HEK293 (cell line): Measurements from ENCODE around the gene KCNJ1.

ENCODE experiments used
- ELK4 ChIP-seq: IDR thresholded peaks from 2 replicates; pipeline ENCODE4 v1.6.1; 2011; ENCODE audit warnings: mild to moderate bottlenecking, low read depth, low read length, borderline replicate concordance
- GLI2 ChIP-seq: fragments of 450-650 bp; formaldehyde crosslinking; IDR thresholded peaks from 2 replicates; pipeline ENCODE4; 2017; ENCODE audit warnings: missing biosample characterization, missing genetic modification characterization, low read depth, borderline replicate concordance
- GLI4 ChIP-seq: fragments of 450-650 bp; formaldehyde crosslinking; IDR thresholded peaks from 2 replicates; pipeline ENCODE4 v1.5.1; 2016; ENCODE audit warnings: missing biosample characterization, missing genetic modification characterization
- IKZF3 ChIP-seq: fragments of 450-650 bp; IDR thresholded peaks from 2 replicates; pipeline ENCODE4 v1.5.0; 2018; ENCODE audit warnings: missing biosample characterization, mild to moderate bottlenecking, missing genetic modification characterization, moderate library complexity
- MEIS1 ChIP-seq: sonication (generic); formaldehyde crosslinking; IDR thresholded peaks from 2 replicates; pipeline ENCODE4 v1.8.1; 2022; ENCODE audit warnings: missing genetic modification reagents, mild to moderate bottlenecking, borderline replicate concordance
- PBX3 ChIP-seq: sonication (generic); formaldehyde crosslinking; IDR thresholded peaks from 2 replicates; pipeline ENCODE4 v1.8.1; 2022; ENCODE audit warnings: mild to moderate bottlenecking, moderate library complexity, missing genetic modification reagents
- RBAK ChIP-seq: fragments of 450-650 bp; formaldehyde crosslinking; IDR thresholded peaks from 2 replicates; pipeline ENCODE4 v1.5.1; 2016; ENCODE audit warnings: missing biosample characterization, missing genetic modification characterization
- ZBTB17 ChIP-seq: fragments of 450-650 bp; formaldehyde crosslinking; IDR thresholded peaks from 2 replicates; pipeline ENCODE4 v1.5.1; 2016; ENCODE audit warnings: missing biosample characterization, missing genetic modification characterization
- ZNF10 ChIP-seq: fragments of 450-650 bp; formaldehyde crosslinking; IDR thresholded peaks from 2 replicates; pipeline ENCODE4 v1.5.1; 2017; ENCODE audit warnings: missing biosample characterization, missing genetic modification characterization
- ZNF114 ChIP-seq: fragments of 450-650 bp; formaldehyde crosslinking; IDR thresholded peaks from 2 replicates; pipeline ENCODE4 v1.5.0; 2017; ENCODE audit warnings: missing biosample characterization, missing genetic modification characterization
- ZNF146 ChIP-seq: fragments of 450-650 bp; formaldehyde crosslinking; IDR thresholded peaks from 2 replicates; pipeline ENCODE4 v1.5.1; 2016; ENCODE audit warnings: missing biosample characterization, missing genetic modification characterization
- ZNF202 ChIP-seq: fragments of 450-650 bp; formaldehyde crosslinking; IDR thresholded peaks from 2 replicates; pipeline ENCODE4 v1.5.1; 2016; ENCODE audit warnings: missing biosample characterization, missing genetic modification characterization, borderline replicate concordance
- ZNF223 ChIP-seq: fragments of 450-650 bp; formaldehyde crosslinking; IDR thresholded peaks from 2 replicates; pipeline ENCODE4 v1.5.1; 2016; ENCODE audit warnings: missing biosample characterization, missing genetic modification characterization
- ZNF248 ChIP-seq: fragments of 450-650 bp; formaldehyde crosslinking; IDR thresholded peaks from 2 replicates; pipeline ENCODE4 v1.5.1; 2017; ENCODE audit warnings: missing biosample characterization, missing genetic modification characterization
- ZNF280C ChIP-seq: fragments of 450-650 bp; formaldehyde crosslinking; IDR thresholded peaks from 2 replicates; pipeline ENCODE4 v1.5.1; 2016; ENCODE audit warnings: missing biosample characterization, missing genetic modification characterization
- ZNF341 ChIP-seq: fragments of 450-650 bp; formaldehyde crosslinking; IDR thresholded peaks from 2 replicates; pipeline ENCODE4; 2016; ENCODE audit warnings: low read depth, missing biosample characterization, missing genetic modification characterization
- ZNF398 ChIP-seq: fragments of 450-650 bp; formaldehyde crosslinking; IDR thresholded peaks from 2 replicates; pipeline ENCODE4 v1.5.1; 2017; ENCODE audit warnings: missing biosample characterization, missing genetic modification characterization
- ZNF518A ChIP-seq: fragments of 450-650 bp; formaldehyde crosslinking; conservative IDR thresholded peaks from 2 replicates; pipeline ENCODE4 v1.5.1; 2016; ENCODE audit warnings: low read depth, missing biosample characterization, missing genetic modification characterization
- ZNF548 ChIP-seq: fragments of 450-650 bp; formaldehyde crosslinking; IDR thresholded peaks from 2 replicates; pipeline ENCODE4 v1.5.1; 2016; ENCODE audit warnings: missing biosample characterization, missing genetic modification characterization
- ZNF555 ChIP-seq: fragments of 450-650 bp; formaldehyde crosslinking; conservative IDR thresholded peaks from 2 replicates; pipeline ENCODE4 v1.5.1; 2017; ENCODE audit warnings: missing biosample characterization, mild to moderate bottlenecking, missing genetic modification characterization, inconsistent platforms
- ZNF561 ChIP-seq: fragments of 450-650 bp; IDR thresholded peaks from 2 replicates; pipeline ENCODE4 v1.5.1; 2018; ENCODE audit warnings: missing biosample characterization, missing genetic modification characterization, borderline replicate concordance
- ZNF624 ChIP-seq: fragments of 450-650 bp; formaldehyde crosslinking; IDR thresholded peaks from 2 replicates; pipeline ENCODE4 v1.5.1; 2017; ENCODE audit warnings: missing biosample characterization, missing genetic modification characterization
- ZNF629 ChIP-seq: fragments of 450-650 bp; formaldehyde crosslinking; IDR thresholded peaks from 2 replicates; pipeline ENCODE4 v1.5.1; 2017; ENCODE audit warnings: missing biosample characterization, missing genetic modification characterization
- ZNF654 ChIP-seq: fragments of 450-650 bp; formaldehyde crosslinking; IDR thresholded peaks from 2 replicates; pipeline ENCODE4 v1.5.1; 2016; ENCODE audit warnings: low read depth, missing biosample characterization, missing genetic modification characterization
- ZNF747 ChIP-seq: fragments of 450-650 bp; formaldehyde crosslinking; IDR thresholded peaks from 2 replicates; pipeline ENCODE4 v1.5.1; 2016; ENCODE audit warnings: missing biosample characterization, missing genetic modification characterization
- ZNF785 ChIP-seq: fragments of 450-650 bp; formaldehyde crosslinking; IDR thresholded peaks from 2 replicates; pipeline ENCODE4 v1.5.1; 2016; ENCODE audit warnings: missing biosample characterization, missing genetic modification characterization
- ZSCAN23 ChIP-seq: fragments of 450-650 bp; formaldehyde crosslinking; IDR thresholded peaks from 2 replicates; pipeline ENCODE4 v1.5.1; 2016; ENCODE audit warnings: missing biosample characterization, missing genetic modification characterization
- ZSCAN5A ChIP-seq: fragments of 450-650 bp; formaldehyde crosslinking; IDR thresholded peaks from 2 replicates; pipeline ENCODE4 v1.5.1; 2016; ENCODE audit warnings: missing biosample characterization, missing genetic modification characterization

KCNJ1 gene

GRCh38 chr11:128904656-128905344 lies 37.7 kb upstream of the KCNJ1 start (continued):
- TF ChIP-seq ZNF146 (tag by site-specific recombination): no peak
- no peak for TF ChIP-seq ZNF248 (tag by site-specific recombination)
- TF ChIP-seq ZNF785 (tag by site-specific recombination): no peak
- no peak for TF ChIP-seq ZSCAN23 (tag by site-specific recombination)
- no peak for TF ChIP-seq IKZF3 (tag by site-specific recombination)
- no peak for TF ChIP-seq GLI2 (tag by site-specific recombination)
- no peak for TF ChIP-seq ZNF654
- TF ChIP-seq ZNF114 (tag by site-specific recombination): no peak
- TF ChIP-seq MEIS1 (CRISPR knock-in tag): no peak
- TF ChIP-seq PBX3 (CRISPR knock-in tag): no peak
- no peak for TF ChIP-seq ZNF747
- peak; percentile 86 for TF ChIP-seq ZNF341 (tag by site-specific recombination)
- TF ChIP-seq ZNF398 (tag by site-specific recombination): no peak
- TF ChIP-seq GLI4 (tag by site-specific recombination): no peak
- TF ChIP-seq ZNF202 (tag by site-specific recombination): no peak
- no peak for TF ChIP-seq ZNF548 (tag by site-specific recombination)
- TF ChIP-seq ZNF629 (tag by site-specific recombination): no peak
- TF ChIP-seq ZNF518A (tag by site-specific recombination): no peak
- no peak for TF ChIP-seq ZNF223
- no peak for TF ChIP-seq ZNF280C (tag by site-specific recombination)
- no peak for TF ChIP-seq ZBTB17 (tag by site-specific recombination)
- no peak for TF ChIP-seq ZNF624
- TF ChIP-seq ZNF10 (tag by site-specific recombination): no peak
- TF ChIP-seq ZNF555: no peak
- no peak for TF ChIP-seq RBAK (tag by site-specific recombination)
- no peak for TF ChIP-seq ELK4
- no peak for TF ChIP-seq ZNF561 (tag by site-specific recombination)
- TF ChIP-seq ZSCAN5A (tag by site-specific recombination): no peak
